Upper lobe of left lung (tissue), 4 donors: ENCODE data around the gene CNNM3.

Source experiments
- CTCF ChIP-seq, 6 experiments: fragments of 450-650 bp in 4 of 6; fragments of 200-600 bp in 2 of 6; sonication (generic) in 2 of 6; IDR thresholded peaks; one replicate each; pipeline ENCODE4 v1.5.1; 2016 to 2019; ENCODE audit warnings: antibody characterized with exemption in 6 of 6
- POLR2A ChIP-seq, 4 donors: fragments of 450-650 bp; IDR thresholded peaks; one replicate each; pipeline ENCODE4 v1.5.1; 2016 to 2017; ENCODE audit warnings: antibody characterized with exemption in 4 of 4, mild to moderate bottlenecking in 2 of 4

GRCh38 chr2:96828874-96829273 lies 12.8 kb downstream of the CNNM3 start:
- TF ChIP-seq CTCF (IDR thresholded peaks at IDR 0.05) = no peak
- no peak for TF ChIP-seq POLR2A (IDR thresholded peaks at IDR 0.05)
